ENCODE data around the gene DNAJC10. TPM values are rescaled to one million over a fixed set of nuclear protein-coding genes. Genes with fewer than 3 reads are reported as not detected.
"Not testable (repeated sequence)": the region's sequence is repeated elsewhere in the genome, so short reads cannot be mapped to it uniquely, and the experiment has no call there.

The DNAJC10 gene
- total and polyA plus RNA-seq, 9 of the 15 experiments (the other 6 are each of a cell fraction or from before 2014, with no cell fraction given) = 9.8 to 77.7 (median 57.3) TPM

GRCh38 chr2:182781099-182781498 is 65.0 kb downstream of the DNAJC10 start:
- WGBS (ENCODE audit: insufficient coverage, low coverage, missing lambda C conversion rate) = 90% methylated on average over 8 of the region's 8 CpGs
- in situ Hi-C loops (cut with MboI) = not testable (repeated sequence)

DNA sequence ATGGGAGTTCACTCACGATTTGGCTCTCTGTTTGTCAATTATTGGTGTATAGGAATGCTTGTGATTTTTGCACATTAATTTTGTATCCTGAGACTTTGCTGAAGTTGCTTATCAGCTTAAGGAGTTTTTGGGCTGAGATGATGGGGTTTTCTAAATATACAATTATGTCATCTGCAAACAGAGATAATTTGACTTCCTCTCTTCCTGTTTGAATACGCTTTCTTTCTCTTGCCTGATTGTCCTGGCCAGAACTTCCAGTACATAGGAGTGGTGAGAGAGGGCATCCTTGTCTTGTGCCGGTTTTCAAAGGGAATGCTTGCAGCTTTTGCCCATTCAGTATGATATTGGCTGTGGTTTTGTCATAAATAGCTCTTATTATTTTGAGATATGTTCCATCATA is 66.6 kb downstream of the DNAJC10 start:
- H3K36me3 ChIP-seq (ENCODE audit: control insufficient read depth, insufficient read depth, low read length); H3K79me2 ChIP-seq (ENCODE audit: control insufficient read depth, insufficient read depth, low read length); CTCF ChIA-PET (ENCODE audit: low intra/inter-chr PET ratio); H3K27ac ChIP-seq (ENCODE audit: extremely low read depth, low read depth, low read length); H2AFZ ChIP-seq (ENCODE audit: low read depth, low read length); BruUV-seq (replicated peaks); H3K4me1 ChIP-seq (replicated peaks in 1 of 2; ENCODE audit: control insufficient read depth in 2 of 2, insufficient read depth in 2 of 2, low read length in 2 of 2); H3K9me3 ChIP-seq (replicated peaks; ENCODE audit: control insufficient read depth, insufficient read depth, low read depth, low read length); H3K9ac ChIP-seq (ENCODE audit: insufficient read depth in 1 of 2, low read depth in 2 of 2, low read length in 2 of 2); ATAC-seq; H4K20me1 ChIP-seq (replicated peaks; ENCODE audit: control insufficient read depth, insufficient read depth, low read length); in situ Hi-C loops (cut with MboI); H3K4me3 ChIP-seq; H3K27me3 ChIP-seq (ENCODE audit: control insufficient read depth in 2 of 2, insufficient read depth in 2 of 2, low read length in 2 of 2); FAIRE-seq; H3K4me2 ChIP-seq (ENCODE audit: insufficient read depth, low read length); H3K9me1 ChIP-seq (ENCODE audit: control insufficient read depth, insufficient read depth, low read length); TF ChIP-seq CEBPG (tag; conservative IDR thresholded peaks at IDR 0.05 in 1 of 2, IDR thresholded peaks at IDR 0.05 in 1 of 2): not testable (repeated sequence)
- POLR2A ChIA-PET = interaction anchor here (1.5 to 1.7 kb wide), 2 partner anchors 15 to 168 kb away, joined by 3 read pairs; no protein-coding TSS in a partner anchor
- 5% methylated on average over 3 of the region's 3 CpGs for WGBS (ENCODE audit: insufficient coverage, low coverage, missing lambda C conversion rate)
- DNase-seq (ENCODE audit: extremely low read depth in 1 of 4, low spot score in 3 of 4) = peak in 1 of 4 experiments; percentile 13
- intact Hi-C loops (cut with micrococcal nuclease) = loop anchor here (5.0 kb wide), 1 partner anchor 85 kb away; the partner anchor contains the start of gene FRZB
- peak; percentile 46; the same call in 1 of the 2 replicates for TF ChIP-seq CEBPG (CRISPR knock-in tag; IDR thresholded peaks at IDR 0.05)
- peak; percentile 65 for TF ChIP-seq SMARCA4 (IDR thresholded peaks at IDR 0.05)
- TF ChIP-seq DPF2 (IDR thresholded peaks at IDR 0.05) = peak; percentile 48; the same call in 1 of the 2 replicates
- peak; percentile 75; the same call in 1 of the 2 replicates for TF ChIP-seq ATF7 (IDR thresholded peaks at IDR 0.05)
- TF ChIP-seq TAL1 (IDR thresholded peaks at IDR 0.05) = peak; percentile 44; the same call in 1 of the 2 replicates
- peak; percentile 77 for TF ChIP-seq ARID1B (IDR thresholded peaks at IDR 0.05)
- peak; percentile 57; the same call in 1 of the 2 replicates for TF ChIP-seq SPI1 (IDR thresholded peaks at IDR 0.05; ENCODE audit: borderline replicate concordance, low read depth, low read length)
- peak; percentile 52; the same call in 1 of the 2 replicates for TF ChIP-seq SMARCC2 (IDR thresholded peaks at IDR 0.05; ENCODE audit: low read depth)
- peak; percentile 56; the same call in 1 of the 2 replicates for TF ChIP-seq TCF3 (CRISPR knock-in tag; IDR thresholded peaks at IDR 0.05)
- 0 out of 2 replicates have a peak, but pooled peaks have one; percentile 23 for TF ChIP-seq LEF1 (IDR thresholded peaks at IDR 0.05)
- TF ChIP-seq LCOR (CRISPR knock-in tag; IDR thresholded peaks at IDR 0.05) = 0 out of 2 replicates have a peak, but pooled peaks have one; percentile 62
- TF ChIP-seq FOXA3 (CRISPR knock-in tag; conservative IDR thresholded peaks at IDR 0.05 in 1 of 2, IDR thresholded peaks at IDR 0.05 in 1 of 2) = 0 out of 4 replicates have a peak, but pooled peaks of 1 of the 2 experiments have one; percentile 25
- TF ChIP-seq SMARCE1 (IDR thresholded peaks at IDR 0.05) = peak; percentile 69
- peak; percentile 33; the same call in 1 of the 2 replicates for TF ChIP-seq CBFA2T3 (IDR thresholded peaks at IDR 0.05)

More at GRCh38 chr2:182781099-182781498, 65.0 kb downstream of the DNAJC10 start:
- H3K4me3 ChIP-seq; DNase-seq (ENCODE audit: extremely low read depth in 1 of 4, low spot score in 3 of 4); FAIRE-seq; H3K79me2 ChIP-seq (ENCODE audit: control insufficient read depth, insufficient read depth, low read length); H3K9me3 ChIP-seq (replicated peaks; ENCODE audit: control insufficient read depth, insufficient read depth, low read depth, low read length); H3K27ac ChIP-seq (ENCODE audit: extremely low read depth, low read depth, low read length); H3K27me3 ChIP-seq (ENCODE audit: control insufficient read depth in 2 of 2, insufficient read depth in 2 of 2, low read length in 2 of 2); H4K20me1 ChIP-seq (replicated peaks; ENCODE audit: control insufficient read depth, insufficient read depth, low read length); ATAC-seq; BruUV-seq (replicated peaks); H3K4me1 ChIP-seq (replicated peaks in 1 of 2; ENCODE audit: control insufficient read depth in 2 of 2, insufficient read depth in 2 of 2, low read length in 2 of 2); H3K9me1 ChIP-seq (ENCODE audit: control insufficient read depth, insufficient read depth, low read length); CTCF ChIA-PET (ENCODE audit: low intra/inter-chr PET ratio); H3K4me2 ChIP-seq (ENCODE audit: insufficient read depth, low read length); H2AFZ ChIP-seq (ENCODE audit: low read depth, low read length); H3K9ac ChIP-seq (ENCODE audit: insufficient read depth in 1 of 2, low read depth in 2 of 2, low read length in 2 of 2): not testable (repeated sequence)
- peak; percentile 43 for TF ChIP-seq RBM25 (IDR thresholded peaks at IDR 0.05; ENCODE audit: low read depth, low read length, severe bottlenecking)
- peak; percentile 98 for TF ChIP-seq ZNF146 (CRISPR knock-in tag; IDR thresholded peaks at IDR 0.05; ENCODE audit: unreplicated experiment)
- POLR2A ChIA-PET = interaction anchor here (0.6 to 1.7 kb wide), 3 partner anchors 14 to 65 kb away, joined by 3 to 7 read pairs (median 3); partner anchors contain the start of gene DNAJC10
- intact Hi-C loops (cut with micrococcal nuclease) = loop anchor here (5.0 kb wide), 1 partner anchor 86 kb away; the partner anchor contains the start of gene FRZB
- H3K36me3 ChIP-seq (ENCODE audit: control insufficient read depth, insufficient read depth, low read length) = peaks cover 18% of the 10 kb centered on the region; the same call in 1 of the 3 replicates
